ENCODE measurements around the gene YIPF6.
"Not testable (repeated sequence)": the region's sequence is repeated elsewhere in the genome, so short reads cannot be mapped to it uniquely, and the experiment has no call there.

The YIPF6 gene

GRCh38 chrX:68508799-68509198 is 9.9 kb downstream of the YIPF6 start:
- DNase-seq (ENCODE audit: low spot score): no peak

GRCh38 chrX:68511255-68511654 is 12.4 kb downstream of the YIPF6 start:
- DNase-seq (ENCODE audit: low spot score): peak; percentile 43

- DNase-seq (ENCODE audit: low spot score): not testable (repeated sequence)
Measured at GRCh38 chrX:68524680-68525079, 25.8 kb downstream of the YIPF6 start.

- DNase-seq (ENCODE audit: low spot score): no peak
Measured at GRCh38 chrX:68532831-68533533, 34.1 kb downstream of the YIPF6 start.

- peak; percentile 2 for DNase-seq (ENCODE audit: low spot score)
Measured at GRCh38 chrX:68533656-68534055, 34.8 kb downstream of the YIPF6 start.

GRCh38 chrX:68534691-68535090 is 35.8 kb downstream of the YIPF6 start:
- no peak for DNase-seq (ENCODE audit: low spot score)

- DNase-seq (ENCODE audit: low spot score): no peak
Measured at GRCh38 chrX:68536429-68536828, 37.6 kb downstream of the YIPF6 start.

- no peak for DNase-seq (ENCODE audit: low spot score)
Measured at GRCh38 chrX:68536884-68537283, 38.0 kb downstream of the YIPF6 start.

- no peak for DNase-seq (ENCODE audit: low spot score)
Measured at GRCh38 chrX:68550193-68550592, 51.3 kb downstream of the YIPF6 start.

- no peak for DNase-seq (ENCODE audit: low spot score)
Measured at GRCh38 chrX:68556036-68556435, 57.2 kb downstream of the YIPF6 start.

GRCh38 chrX:68557126-68557525 is 58.3 kb downstream of the YIPF6 start:
- DNase-seq (ENCODE audit: low spot score): not testable (repeated sequence)

- not testable (repeated sequence) for DNase-seq (ENCODE audit: low spot score)
Measured at GRCh38 chrX:68559905-68560304, 61.1 kb downstream of the YIPF6 start.

GRCh38 chrX:68568136-68568535 is 69.3 kb downstream of the YIPF6 start:
- DNase-seq (ENCODE audit: low spot score): no peak

GRCh38 chrX:68570598-68570997 is 71.7 kb downstream of the YIPF6 start:
- DNase-seq (ENCODE audit: low spot score): no peak

- DNase-seq (ENCODE audit: low spot score): no peak
Measured at GRCh38 chrX:68571292-68571609, 72.4 kb downstream of the YIPF6 start.

- peak; percentile 13 for DNase-seq (ENCODE audit: low spot score)
Measured at GRCh38 chrX:68571610-68572311, 72.9 kb downstream of the YIPF6 start.

GRCh38 chrX:68574240-68574639 is 75.4 kb downstream of the YIPF6 start:
- DNase-seq (ENCODE audit: low spot score): no peak

GRCh38 chrX:68579810-68580209 is 81.0 kb downstream of the YIPF6 start:
- DNase-seq (ENCODE audit: low spot score): no peak

- DNase-seq (ENCODE audit: low spot score): no peak
Measured at GRCh38 chrX:68584221-68584620, 85.4 kb downstream of the YIPF6 start.
